Activated B cell treated with CpG ODN at 0.5 μM for 24 hours (primary cell): Measurements from ENCODE around the gene AGFG2. TPM values are rescaled to one million over a fixed set of nuclear protein-coding genes. Genes with fewer than 3 reads are reported as not detected.
"Not testable (repeated sequence)": the region's sequence is repeated elsewhere in the genome, so short reads cannot be mapped to it uniquely, and the experiment has no call there.

Experiments
- ATAC-seq: fragments of 200-7000 bp; cut with Tn5 transposase; one replicate; pipeline ENCODE4 v1.10.0; 2021; ENCODE audit warnings: low read depth, mild to moderate bottlenecking, moderate library complexity
- CTCF ChIA-PET: fragments of 350-600 bp; sonication (Branson Sonifier 250); formaldehyde crosslinking; loops from one replicate; lab custom pipeline; 2021; ENCODE audit warnings: antibody characterized with exemption; lab: Charles Lee
- POLR2A ChIA-PET: fragments of 350-600 bp; sonication (Branson Sonifier 250); formaldehyde crosslinking; loops from one replicate; lab custom pipeline; 2021; ENCODE audit warnings: antibody characterized with exemption; lab: Charles Lee
- DNase-seq: peaks from one replicate; pipeline ENCODE4 v3.0.0; 2022
- H3K27ac Mint-ChIP-seq: one replicate; pipeline ENCODE4 v1.8.0; 2020; ENCODE audit warnings: mixed read lengths
- H3K27me3 Mint-ChIP-seq: one replicate; pipeline ENCODE4 v1.8.0; 2021; ENCODE audit warnings: mixed read lengths
- H3K36me3 Mint-ChIP-seq: one replicate; pipeline ENCODE4 v1.8.0; 2021; ENCODE audit warnings: low read depth, mixed read lengths
- H3K4me1 Mint-ChIP-seq: one replicate; pipeline ENCODE4 v1.8.0; 2021; ENCODE audit warnings: mixed read lengths
- H3K4me3 Mint-ChIP-seq: one replicate; pipeline ENCODE4 v1.8.0; 2020; ENCODE audit warnings: mild to moderate bottlenecking, mixed read lengths
- H3K9me3 Mint-ChIP-seq: one replicate; pipeline ENCODE4 v1.8.0; 2020; ENCODE audit warnings: mixed read lengths
- CTCF ChIP-seq: fragments of 200-600 bp; IDR thresholded peaks from one replicate; pipeline ENCODE4 v1.8.0; 2022; ENCODE audit warnings: antibody characterized with exemption, mild to moderate bottlenecking
- intact Hi-C: fragments of 100-400 bp; cut with micrococcal nuclease; formaldehyde crosslinking; loops from one replicate; pipeline ENCODE4 v1.15.1; 2024
- total RNA-seq: library from RNA; stranded (reverse); gene quantifications from 2 replicates; pipeline ENCODE4 v1.2.3, GENCODE V29; 2022

Gene AGFG2
- total RNA-seq, 1 donor from 2014 or later, result 9.5 TPM

DNA sequence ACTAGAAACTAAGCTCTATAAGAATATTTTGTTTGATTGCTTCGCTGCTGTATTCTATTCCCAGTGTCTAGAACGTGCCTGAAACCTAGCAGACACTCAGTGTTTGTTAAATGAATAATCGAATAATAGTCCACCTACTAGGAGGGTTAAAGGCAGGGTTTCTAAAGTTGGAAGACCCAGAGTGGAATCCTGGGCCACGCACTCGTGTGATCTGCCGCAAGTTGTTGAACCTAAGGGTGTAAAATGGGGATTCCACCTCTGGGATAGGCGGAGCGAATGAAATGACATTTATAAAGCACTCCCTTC lies 702 bp upstream of the AGFG2 start:
- POLR2A ChIA-PET, result interaction anchor here (0.6 to 1.8 kb wide), 7 partner anchors 11 to 110 kb away, joined by 3 to 14 read pairs (median 5); partner anchors contain the start of genes FBXO24, LRCH4, PPP1R35 and ZCWPW1
- peak overlapping the region; percentile 87 for H3K27ac Mint-ChIP-seq
- DNase-seq (no peak), ATAC-seq (no peak)
- CTCF ChIA-PET, result no interaction called here
- intact Hi-C loops, result loop anchor here (1.0 to 2.0 kb wide), 3 partner anchors 102 to 135 kb away; partner anchors contain the start of genes GNB2, MEPCE, PPP1R35 and ZCWPW1
- no peak for TF ChIP-seq CTCF
- H3K36me3 Mint-ChIP-seq, result peaks cover 3% of the 10 kb centered on the region
- no peaks in the 10 kb centered on the region for H3K9me3 Mint-ChIP-seq
- peaks cover 27% of the 10 kb centered on the region for H3K4me1 Mint-ChIP-seq
- peak overlapping the region; percentile 100 for H3K4me3 Mint-ChIP-seq
- H3K27me3 Mint-ChIP-seq, result peaks cover under 1% of the 10 kb centered on the region

DNA sequence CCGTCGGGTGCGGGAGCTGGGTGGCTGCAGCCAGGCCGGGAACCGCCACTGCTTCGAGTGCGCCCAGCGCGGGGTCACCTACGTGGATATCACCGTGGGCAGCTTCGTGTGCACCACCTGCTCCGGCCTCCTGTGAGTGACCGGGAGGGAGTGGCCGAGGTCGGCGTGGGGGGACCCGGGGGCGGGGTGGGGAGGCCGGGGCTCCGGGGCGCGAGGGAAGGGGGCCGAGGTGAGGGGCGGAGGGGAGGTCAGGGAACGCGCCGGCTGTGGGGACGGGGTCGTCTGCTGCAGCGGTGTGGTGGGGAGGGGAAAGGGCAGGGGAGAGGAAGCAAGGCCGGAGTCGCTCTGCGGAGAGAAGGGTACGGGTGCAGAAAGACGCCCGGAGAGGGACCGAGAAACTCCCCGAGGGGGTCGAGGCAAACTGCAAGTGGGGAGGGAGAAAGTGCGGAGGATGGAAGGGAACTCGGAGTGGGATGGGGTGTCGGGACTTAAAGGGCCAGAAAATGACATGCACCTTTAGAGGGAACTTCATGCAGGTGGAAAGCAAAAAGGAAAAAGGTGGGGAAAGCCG lies 518 bp downstream of the AGFG2 start:
- POLR2A ChIA-PET, result interaction anchor here (0.8 to 1.8 kb wide), 8 partner anchors 10 to 111 kb away, joined by 3 to 14 read pairs (median 6); partner anchors contain the start of genes FBXO24, LRCH4, MOSPD3 and ZCWPW1
- ATAC-seq, result no peak
- no peak for DNase-seq
- Mint-ChIP-seq H3K27me3 (no peaks in the 10 kb centered on the region), H3K27ac (no peak overlapping the region), H3K4me3 (peak overlapping the region; percentile 100), H3K9me3 (no peaks in the 10 kb centered on the region), H3K36me3 (peaks cover 3% of the 10 kb centered on the region), H3K4me1 (peaks cover 39% of the 10 kb centered on the region)
- CTCF ChIA-PET, result no interaction called here
- intact Hi-C loops, result loop anchor here (1.0 to 2.0 kb wide), 5 partner anchors 11 to 111 kb away; partner anchors contain the start of genes FBXO24, LRCH4, MEPCE and TSC22D4
- no peak for TF ChIP-seq CTCF

- no peak for ATAC-seq
- peaks cover 3% of the 10 kb centered on the region for H3K36me3 Mint-ChIP-seq
- H3K4me3 Mint-ChIP-seq, result peak overlapping the region; percentile 100
- intact Hi-C loops, result no loop called here
- CTCF ChIA-PET, result no interaction called here
- no peak for DNase-seq
- H3K27ac Mint-ChIP-seq, result no peak overlapping the region
- peaks cover 46% of the 10 kb centered on the region for H3K4me1 Mint-ChIP-seq
- no peaks in the 10 kb centered on the region for H3K9me3 Mint-ChIP-seq
- POLR2A ChIA-PET, result interaction anchor here (0.6 to 1.8 kb wide), 6 partner anchors 9 to 72 kb away, joined by 3 to 14 read pairs (median 6); partner anchors contain the start of genes FBXO24, LRCH4 and MOSPD3
- no peaks in the 10 kb centered on the region for H3K27me3 Mint-ChIP-seq
- TF ChIP-seq CTCF, result no peak
Measured at GRCh38 chr7:100540073-100540723, 1.2 kb downstream of the AGFG2 start.

DNA sequence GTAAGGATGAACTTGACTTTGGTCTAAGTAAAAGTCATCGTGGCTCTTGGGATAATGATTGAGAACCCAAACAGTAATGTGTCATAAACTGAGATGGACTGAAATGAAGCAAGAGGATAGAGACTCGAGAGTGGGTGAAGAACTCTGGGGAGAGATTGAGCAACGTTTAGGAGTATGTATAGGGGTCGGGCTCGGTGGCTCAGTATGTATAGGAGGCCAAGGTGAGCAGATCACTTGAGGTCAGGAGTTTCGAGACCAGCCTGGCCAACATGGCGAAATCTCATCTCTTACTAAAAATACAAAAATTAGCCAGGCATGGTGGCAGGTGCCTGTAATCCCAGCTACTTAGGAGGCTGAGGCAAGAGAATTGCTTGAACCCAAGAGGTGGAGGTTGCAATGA lies 2.3 kb downstream of the AGFG2 start:
- ChIA-PET CTCF (interaction anchor here (2.8 kb wide), 1 partner anchor 18 kb away, joined by 13 read pairs; no protein-coding TSS in a partner anchor), POLR2A (interaction anchor here (0.6 to 1.0 kb wide), 2 partner anchors 45 to 152 kb away, joined by 3 to 6 read pairs; partner anchors contain the start of gene FBXO24)
- H3K27ac Mint-ChIP-seq, H3K27me3 Mint-ChIP-seq, H3K36me3 Mint-ChIP-seq, H3K9me3 Mint-ChIP-seq, H3K4me3 Mint-ChIP-seq, ATAC-seq, DNase-seq, intact Hi-C loops: not testable (repeated sequence)
- peaks cover 57% of the 10 kb centered on the region for H3K4me1 Mint-ChIP-seq

DNA sequence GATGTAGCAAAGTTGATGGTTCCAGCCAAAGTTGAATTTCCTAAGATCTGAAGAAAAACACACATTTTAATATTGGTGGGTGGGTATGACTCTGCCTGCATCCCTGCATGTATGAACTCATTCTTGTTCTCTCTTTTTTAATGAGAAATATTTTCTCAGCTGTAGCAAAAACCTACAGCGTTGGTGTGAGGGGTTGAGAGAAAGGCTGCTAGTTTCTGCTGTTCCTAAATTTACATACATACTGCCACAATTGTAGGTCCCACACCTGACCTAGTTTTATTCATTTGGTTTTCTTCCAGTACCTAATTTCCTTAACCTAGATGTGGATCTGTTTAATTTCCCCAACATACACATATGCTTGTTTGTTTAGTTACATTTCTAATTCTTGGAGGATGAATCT lies 4.6 kb downstream of the AGFG2 start:
- Mint-ChIP-seq H3K27ac (no peak overlapping the region), H3K9me3 (no peaks in the 10 kb centered on the region), H3K4me3 (no peak overlapping the region), H3K4me1 (peaks cover 72% of the 10 kb centered on the region), H3K27me3 (no peaks in the 10 kb centered on the region), H3K36me3 (peaks cover 3% of the 10 kb centered on the region)
- no peak for DNase-seq
- TF ChIP-seq CTCF, result no peak
- no peak for ATAC-seq
- POLR2A ChIA-PET, result interaction anchor here (1.6 to 2.5 kb wide), 2 partner anchors 10 to 42 kb away, joined by 3 to 6 read pairs; partner anchors contain the start of genes FBXO24 and LRCH4
- intact Hi-C loops, result no loop called here
- CTCF ChIA-PET, result interaction anchor here (2.8 kb wide), 1 partner anchor 16 kb away, joined by 13 read pairs; no protein-coding TSS in a partner anchor
